BE2C (cell line): ENCODE data around the gene KRTAP10-1.
A peak's percentile ranks its signal among the peaks of the same experiment; 100 is the strongest.

Source experiments
- DNase-seq: peaks from one replicate; pipeline ENCODE4 v3.0.0-alpha.2; 2020
- H3K27me3 ChIP-seq: fragments of 250-450 bp; sonication (Bioruptor Pico); 2 replicates; pipeline ENCODE4 v1.5.1; 2020; ENCODE audit warnings: mild to moderate bottlenecking
- H3K36me3 ChIP-seq: fragments of 250-450 bp; sonication (Bioruptor Pico); 2 replicates; pipeline ENCODE4 v1.5.1; 2020; ENCODE audit warnings: mild to moderate bottlenecking
- H3K4me1 ChIP-seq: fragments of 250-450 bp; sonication (Bioruptor Pico); 2 replicates; pipeline ENCODE4 v1.5.1; 2020
- H3K4me3 ChIP-seq: 2 replicates; pipeline ENCODE4 v1.5.1; 2011; ENCODE audit warnings: low read depth, low read length
- H3K9me3 ChIP-seq: fragments of 250-450 bp; sonication (Bioruptor Pico); 2 replicates; pipeline ENCODE4 v1.5.1; 2020
- TF ChIP-seq, protein P1 (sequence below): IDR thresholded peaks from 2 replicates; pipeline ENCODE4 v1.5.1; 2012; ENCODE audit warnings: mild to moderate bottlenecking, low read depth, low read length

The KRTAP10-1 gene

DNA sequence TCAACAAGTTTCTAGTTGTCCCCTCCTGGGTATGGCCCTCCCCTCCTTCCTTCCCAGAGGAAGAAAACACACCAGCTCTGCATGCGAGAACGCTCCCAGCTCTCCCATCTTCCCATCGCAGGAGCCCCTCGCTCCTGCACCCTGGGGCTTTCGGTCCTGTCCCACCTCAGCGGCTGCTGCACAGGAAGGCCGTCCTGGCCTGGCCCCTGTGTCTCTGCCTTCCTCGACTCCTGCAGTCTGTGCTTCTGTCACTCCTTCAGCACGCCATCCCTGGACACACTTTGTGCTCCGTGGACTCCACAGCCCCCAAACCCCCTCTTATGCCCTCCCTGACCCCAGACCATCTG lies 23.2 kb downstream of the KRTAP10-1 start:
- Histone ChIP-seq H3K9me3 (no peaks in the 10 kb centered on the region), H3K27me3 (peaks cover 5% of the 10 kb centered on the region; the same call in 1 of the 2 replicates), H3K4me1 (no peaks in the 10 kb centered on the region), H3K36me3 (no peaks in the 10 kb centered on the region), H3K4me3 (peak overlapping the region; percentile 15; the same call in 1 of the 2 replicates)
- TF ChIP-seq, protein P1, sequence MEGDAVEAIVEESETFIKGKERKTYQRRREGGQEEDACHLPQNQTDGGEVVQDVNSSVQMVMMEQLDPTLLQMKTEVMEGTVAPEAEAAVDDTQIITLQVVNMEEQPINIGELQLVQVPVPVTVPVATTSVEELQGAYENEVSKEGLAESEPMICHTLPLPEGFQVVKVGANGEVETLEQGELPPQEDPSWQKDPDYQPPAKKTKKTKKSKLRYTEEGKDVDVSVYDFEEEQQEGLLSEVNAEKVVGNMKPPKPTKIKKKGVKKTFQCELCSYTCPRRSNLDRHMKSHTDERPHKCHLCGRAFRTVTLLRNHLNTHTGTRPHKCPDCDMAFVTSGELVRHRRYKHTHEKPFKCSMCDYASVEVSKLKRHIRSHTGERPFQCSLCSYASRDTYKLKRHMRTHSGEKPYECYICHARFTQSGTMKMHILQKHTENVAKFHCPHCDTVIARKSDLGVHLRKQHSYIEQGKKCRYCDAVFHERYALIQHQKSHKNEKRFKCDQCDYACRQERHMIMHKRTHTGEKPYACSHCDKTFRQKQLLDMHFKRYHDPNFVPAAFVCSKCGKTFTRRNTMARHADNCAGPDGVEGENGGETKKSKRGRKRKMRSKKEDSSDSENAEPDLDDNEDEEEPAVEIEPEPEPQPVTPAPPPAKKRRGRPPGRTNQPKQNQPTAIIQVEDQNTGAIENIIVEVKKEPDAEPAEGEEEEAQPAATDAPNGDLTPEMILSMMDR = no peak
- no peak for DNase-seq

DNA sequence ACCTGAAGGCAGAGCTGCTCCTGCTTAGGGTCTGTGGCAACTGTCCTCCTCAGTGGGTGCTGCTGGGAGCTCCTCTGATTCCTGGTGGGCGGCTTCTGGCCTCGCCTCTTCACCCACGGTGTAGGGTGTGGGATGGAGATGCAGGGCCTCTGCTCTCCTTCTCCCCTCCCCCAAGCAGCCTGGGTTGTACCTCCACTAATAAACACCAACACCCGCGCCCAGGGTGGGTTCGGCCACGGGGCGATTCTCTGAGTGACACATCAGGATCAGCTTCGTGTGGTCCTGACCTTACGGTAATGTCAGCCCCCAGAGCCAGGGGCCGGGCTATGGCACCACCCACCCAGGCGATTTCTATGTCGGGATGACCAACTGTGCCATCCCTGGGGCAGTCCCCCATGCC lies 23.7 kb downstream of the KRTAP10-1 start:
- Histone ChIP-seq H3K4me3 (no peak overlapping the region), H3K9me3 (no peaks in the 10 kb centered on the region), H3K27me3 (peaks cover 6% of the 10 kb centered on the region; the same call in 1 of the 2 replicates), H3K36me3 (no peaks in the 10 kb centered on the region), H3K4me1 (no peaks in the 10 kb centered on the region)
- TF ChIP-seq, protein P1 = no peak
- no peak for DNase-seq

DNA sequence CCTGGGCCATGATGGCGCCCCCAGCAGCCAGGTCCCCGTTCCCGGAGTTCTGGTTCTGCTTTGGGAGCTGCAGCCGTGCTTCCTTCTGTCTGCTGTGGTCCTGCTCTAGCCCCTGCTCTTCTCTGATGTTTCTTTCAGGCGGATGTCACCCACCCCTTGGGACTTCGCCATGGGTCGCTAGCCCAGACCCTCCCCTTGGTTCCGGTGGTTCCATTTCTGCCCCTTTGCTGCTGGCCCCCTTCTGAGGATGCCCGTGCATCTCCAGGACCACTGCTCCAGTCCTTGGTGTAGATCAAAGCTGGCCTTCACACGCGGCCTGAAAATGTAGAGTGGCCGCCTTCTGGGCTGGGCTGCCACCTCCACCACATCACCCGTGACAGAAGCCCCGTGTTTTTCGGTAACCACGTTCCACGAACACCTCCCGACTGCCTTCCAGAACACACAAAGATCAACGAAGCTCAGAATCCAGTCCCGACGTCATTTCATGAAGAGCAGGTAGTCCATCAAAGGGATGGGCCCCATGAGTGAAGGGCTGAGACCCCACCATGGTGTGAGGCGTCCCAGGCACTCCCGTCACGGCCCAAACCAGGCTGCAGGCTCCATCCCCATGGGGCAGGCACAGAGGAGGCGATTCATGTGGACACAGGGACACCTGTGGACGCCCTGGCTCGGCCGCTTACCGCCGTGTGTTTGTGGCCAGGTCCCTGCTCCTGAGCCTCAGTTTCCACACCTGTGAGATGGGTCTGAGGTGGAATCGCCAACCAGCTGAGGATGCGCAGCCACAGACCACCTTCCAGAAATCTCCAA lies 24.4 kb downstream of the KRTAP10-1 start:
- Histone ChIP-seq H3K4me3 (no peak overlapping the region), H3K36me3 (no peaks in the 10 kb centered on the region), H3K9me3 (no peaks in the 10 kb centered on the region), H3K27me3 (peaks cover 10% of the 10 kb centered on the region; the same call in 1 of the 2 replicates), H3K4me1 (no peaks in the 10 kb centered on the region)
- TF ChIP-seq, protein P1 = no peak
- DNase-seq = no peak

DNA sequence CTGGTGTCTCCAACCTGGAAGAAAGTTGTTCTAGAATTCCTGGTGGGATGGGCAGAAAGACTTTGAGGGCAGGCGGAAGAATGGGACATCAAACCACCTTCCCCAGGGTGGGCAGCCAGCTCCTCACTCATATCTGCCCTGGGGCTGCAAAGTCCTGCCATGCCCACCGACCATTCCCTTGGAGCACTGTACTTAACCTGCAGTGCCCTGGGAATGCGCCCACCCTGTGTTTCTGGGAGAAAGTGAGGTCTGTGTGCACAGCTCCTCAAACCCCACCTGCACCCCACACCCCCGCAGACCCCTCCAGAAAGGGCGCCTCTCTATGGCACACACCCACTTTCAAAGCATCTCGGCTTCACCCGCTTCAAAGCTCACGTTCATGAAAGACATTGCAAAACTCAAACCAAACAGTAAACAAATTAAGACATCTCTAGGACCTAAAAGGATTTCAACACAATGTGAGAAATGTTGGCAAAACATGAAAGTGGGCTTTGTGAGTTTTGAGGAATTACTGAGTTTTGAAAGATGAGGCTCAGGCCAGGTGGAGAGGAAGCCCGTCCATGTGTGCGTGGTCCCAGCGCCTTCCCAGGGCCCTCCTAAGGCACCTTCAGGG lies 25.1 kb downstream of the KRTAP10-1 start:
- Histone ChIP-seq H3K9me3 (no peaks in the 10 kb centered on the region), H3K4me3 (no peak overlapping the region), H3K4me1 (no peaks in the 10 kb centered on the region), H3K36me3 (no peaks in the 10 kb centered on the region), H3K27me3 (peaks cover 10% of the 10 kb centered on the region; the same call in 1 of the 2 replicates)
- TF ChIP-seq, protein P1 = no peak
- DNase-seq = no peak

DNA sequence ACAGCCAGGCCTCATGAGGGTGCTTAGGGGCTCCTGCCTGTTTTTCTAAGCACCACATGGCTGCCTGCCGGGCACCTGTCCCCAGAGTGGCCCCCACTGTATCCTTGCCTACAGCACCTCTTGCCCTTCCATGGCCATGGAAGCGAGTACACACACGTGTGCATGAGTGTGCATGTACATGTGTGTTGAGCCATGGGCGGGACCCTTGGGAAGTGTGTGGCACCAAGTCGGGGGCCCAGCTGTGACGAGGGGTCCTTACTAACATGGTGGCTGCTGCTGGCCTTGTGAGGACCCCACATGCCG lies 25.8 kb downstream of the KRTAP10-1 start:
- no peaks in the 10 kb centered on the region for H3K36me3 ChIP-seq
- TF ChIP-seq, protein P1 = no peak
- no peaks in the 10 kb centered on the region for H3K9me3 ChIP-seq
- no peaks in the 10 kb centered on the region for H3K4me1 ChIP-seq
- no peak for DNase-seq
- H3K27me3 ChIP-seq = peaks cover 10% of the 10 kb centered on the region; the same call in 1 of the 2 replicates
- no peak overlapping the region for H3K4me3 ChIP-seq
